ENCODE results near the gene SLC16A7. TPM values are rescaled to one million over a fixed set of nuclear protein-coding genes. Genes with fewer than 3 reads are reported as not detected.

SLC16A7 gene
- total RNA-seq, 4 donors from 2014 or later, result 14.9 to 22.2 (median 15.7) TPM

DNA sequence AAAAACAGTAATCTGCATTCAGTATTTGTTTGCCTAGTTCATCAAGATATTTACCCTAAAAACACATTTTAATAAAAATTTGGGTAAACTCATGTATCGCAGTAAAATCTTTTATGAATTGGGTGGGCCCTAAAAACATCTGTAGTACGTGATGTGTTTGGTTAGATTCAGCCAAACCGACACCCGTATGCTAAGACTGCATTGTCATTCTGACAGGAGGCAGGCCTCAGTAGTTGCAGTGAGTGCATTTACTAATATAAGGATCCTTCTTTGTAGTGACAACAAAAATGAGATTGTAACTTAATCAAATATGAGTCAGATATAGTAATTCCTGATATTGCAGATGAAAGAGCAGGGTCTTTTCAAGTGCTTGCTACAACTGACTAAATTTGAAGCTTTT, 191.8 kb downstream of the SLC16A7 start:
- no peaks in the 10 kb centered on the region for H3K4me1 ChIP-seq
- no peak overlapping the region for H3K4me3 ChIP-seq (replicated peaks in 1 of 3)
- no peak overlapping the region for H3K27ac ChIP-seq
- H3K36me3 ChIP-seq, result no peaks in the 10 kb centered on the region
- TF ChIP-seq POLR2A (IDR thresholded peaks at IDR 0.05) (no peak), CTCF (IDR thresholded peaks at IDR 0.05) (no peak)
- no peaks in the 10 kb centered on the region for H3K9me3 ChIP-seq
- intact Hi-C loops (cut with DNase I), result no loop called here
- no peak for DNase-seq
- 82 to 87% methylated on average over 4 of the region's 4 CpGs for WGBS, 2 donors
- H3K27me3 ChIP-seq, result no peaks in the 10 kb centered on the region

- Histone ChIP-seq H3K4me3 (replicated peaks in 1 of 3) (no peak overlapping the region), H3K36me3 (no peaks in the 10 kb centered on the region), H3K27ac (no peak overlapping the region), H3K4me1 (no peaks in the 10 kb centered on the region), H3K27me3 (no peaks in the 10 kb centered on the region), H3K9me3 (no peaks in the 10 kb centered on the region)
- intact Hi-C loops (cut with DNase I), result loop anchor here (10.0 kb wide), 1 partner anchor 388 kb away; no protein-coding TSS in a partner anchor
- DNase-seq, result no peak
- no peak for TF ChIP-seq POLR2A (IDR thresholded peaks at IDR 0.05)
- no peak for TF ChIP-seq CTCF (IDR thresholded peaks at IDR 0.05)
- WGBS, 2 donors, result 100% methylated on average over 1 of the region's 1 CpG
Observed at GRCh38 chr12:59792647-59793046, 196.8 kb downstream of the SLC16A7 start.

DNA sequence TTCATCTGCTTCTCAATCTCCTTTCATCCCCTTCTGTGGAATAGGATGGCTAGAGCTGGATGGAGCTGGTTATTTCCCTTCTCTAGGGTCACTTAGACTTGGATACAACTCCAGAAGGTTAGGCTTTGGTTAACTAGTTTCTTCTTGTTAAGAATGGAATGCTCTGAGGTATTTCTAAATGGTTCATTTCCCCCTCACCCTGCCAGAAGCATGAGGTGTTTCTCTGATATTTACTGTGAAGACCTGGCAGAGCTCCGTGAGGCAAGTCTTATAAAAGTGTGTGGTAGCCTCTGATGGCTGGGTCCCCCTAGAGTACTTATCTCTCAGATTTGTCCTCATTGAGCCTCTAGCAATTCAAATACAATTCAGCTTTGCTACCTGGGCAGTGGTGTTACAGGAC, 207.9 kb downstream of the SLC16A7 start:
- intact Hi-C loops (cut with DNase I), result no loop called here
- 53 to 61% methylated on average over 1 of the region's 1 CpG for WGBS, 2 donors
- no peaks in the 10 kb centered on the region for H3K27me3 ChIP-seq
- no peaks in the 10 kb centered on the region for H3K4me1 ChIP-seq
- H3K36me3 ChIP-seq, result no peaks in the 10 kb centered on the region
- H3K27ac ChIP-seq, result no peak overlapping the region
- no peak for DNase-seq
- TF ChIP-seq CTCF (IDR thresholded peaks at IDR 0.05) (no peak), POLR2A (IDR thresholded peaks at IDR 0.05) (no peak)
- no peak overlapping the region for H3K4me3 ChIP-seq (replicated peaks in 1 of 3)
- no peaks in the 10 kb centered on the region for H3K9me3 ChIP-seq

DNA sequence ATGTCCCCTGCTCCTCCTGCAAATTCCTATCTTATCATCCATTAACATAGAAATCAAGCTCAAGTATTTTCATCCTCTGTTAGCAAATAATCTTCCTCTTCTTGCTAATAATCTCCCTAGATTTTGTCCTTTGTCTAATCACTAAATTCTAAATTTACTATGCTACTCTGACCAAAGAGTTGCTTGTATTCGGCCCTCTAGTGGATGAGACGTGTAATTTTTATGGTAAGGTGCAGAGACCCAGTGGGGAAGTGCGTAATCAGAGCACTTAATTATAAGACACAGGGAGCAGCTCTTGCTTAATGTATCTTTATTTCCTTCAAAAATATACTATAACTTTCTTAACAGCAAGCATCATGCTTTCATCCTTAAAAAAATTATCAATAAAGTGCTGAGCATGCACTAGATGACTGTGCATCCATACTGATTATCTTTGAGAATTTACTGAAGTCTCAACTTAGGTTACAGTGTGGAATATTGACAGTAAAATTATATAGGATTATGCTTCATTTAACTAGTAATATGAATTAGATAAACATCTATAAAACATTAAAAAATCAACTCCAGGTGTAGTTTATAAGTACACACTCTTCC, 212.6 kb downstream of the SLC16A7 start:
- H3K36me3 ChIP-seq, result no peaks in the 10 kb centered on the region
- intact Hi-C loops (cut with DNase I), result no loop called here
- no peak for DNase-seq
- peak; percentile 19 to 63 (median 50) for TF ChIP-seq CTCF (IDR thresholded peaks at IDR 0.05)
- no peak for TF ChIP-seq POLR2A (IDR thresholded peaks at IDR 0.05)
- no peak overlapping the region for H3K4me3 ChIP-seq (replicated peaks in 1 of 3)
- H3K27me3 ChIP-seq, result no peaks in the 10 kb centered on the region
- H3K9me3 ChIP-seq, result no peaks in the 10 kb centered on the region
- 13 to 18% methylated on average over 3 of the region's 3 CpGs for WGBS, 2 donors
- no peaks in the 10 kb centered on the region for H3K4me1 ChIP-seq
- no peak overlapping the region for H3K27ac ChIP-seq

DNA sequence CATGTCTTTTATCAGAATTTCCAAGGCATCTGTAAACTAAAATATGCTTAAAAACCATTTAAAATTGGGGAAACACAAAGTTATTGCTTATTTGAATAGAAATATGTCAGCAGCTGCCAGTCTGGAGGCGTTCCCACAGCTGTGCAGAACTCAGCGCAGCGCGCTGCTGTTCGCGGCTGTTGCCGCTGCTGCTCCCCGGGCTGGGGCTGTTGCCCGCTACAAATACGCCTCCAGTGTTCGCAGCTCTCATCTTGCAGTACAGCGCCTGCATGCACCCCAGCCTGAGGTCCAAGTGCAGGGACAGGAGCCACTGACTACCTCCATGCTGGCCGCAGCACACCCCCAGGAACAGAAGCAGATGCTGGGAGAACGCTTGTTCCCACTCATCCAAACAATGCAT, 216.2 kb downstream of the SLC16A7 start:
- 92 to 97% methylated on average over 14 of the region's 14 CpGs for WGBS, 2 donors

More for the DNA sequence above, 216.2 kb downstream of the SLC16A7 start:
- DNase-seq, result no peak
- H3K27ac ChIP-seq, result no peak overlapping the region
- no peaks in the 10 kb centered on the region for H3K9me3 ChIP-seq
- H3K4me3 ChIP-seq (replicated peaks in 1 of 3), result no peak overlapping the region
- intact Hi-C loops (cut with DNase I), result no loop called here
- TF ChIP-seq CTCF (IDR thresholded peaks at IDR 0.05) (no peak), POLR2A (IDR thresholded peaks at IDR 0.05) (no peak)
- H3K4me1 ChIP-seq, result no peaks in the 10 kb centered on the region
- H3K27me3 ChIP-seq, result no peaks in the 10 kb centered on the region
- H3K36me3 ChIP-seq, result no peaks in the 10 kb centered on the region

Data from thyroid gland (tissue), 4 donors.